SK-N-SH treated with all-trans-retinoic acid at 6 μM for 48 hours (cell line): ENCODE results near the gene UBXN2A.

ENCODE experiments used
- ATAC-seq: fragments of 200-7000 bp; cut with Tn5 transposase; 3 replicates; pipeline ENCODE4 v1.9.1; 2020; ENCODE audit warnings: mild to moderate bottlenecking, moderate library complexity
- ARNTL ChIP-seq: fragments of 450-650 bp; formaldehyde crosslinking; IDR thresholded peaks from 2 replicates; pipeline ENCODE4 v1.5.0; 2020; ENCODE audit warnings: low read depth, mild to moderate bottlenecking, moderate library complexity, borderline replicate concordance
- BACH2 ChIP-seq: fragments of 250-450 bp; sonication (Bioruptor Pico); IDR thresholded peaks from 2 replicates; pipeline ENCODE4 v1.9.0; 2021; ENCODE audit warnings: mild to moderate bottlenecking, borderline replicate concordance
- CSDC2 ChIP-seq: fragments of 250-450 bp; sonication (Bioruptor Pico); IDR thresholded peaks from 2 replicates; pipeline ENCODE4 v1.5.0; 2020; ENCODE audit warnings: mild to moderate bottlenecking, moderate library complexity
- ESRRG ChIP-seq: fragments of 250-450 bp; sonication (Bioruptor Pico); IDR thresholded peaks from 2 replicates; pipeline ENCODE4 v1.6.1; 2021; ENCODE audit warnings: mild to moderate bottlenecking
- GLIS3 ChIP-seq: fragments of 250-450 bp; sonication (Bioruptor Pico); IDR thresholded peaks from 2 replicates; pipeline ENCODE4 v1.5.0; 2020; ENCODE audit warnings: mild to moderate bottlenecking, moderate library complexity
- ISL1 ChIP-seq: fragments of 250-450 bp; sonication (Bioruptor Pico); IDR thresholded peaks from 2 replicates; pipeline ENCODE4 v2.1.2; 2022; ENCODE audit warnings: mild to moderate bottlenecking, moderate library complexity
- OSR1 ChIP-seq: fragments of 250-450 bp; sonication (Bioruptor Pico); IDR thresholded peaks from 2 replicates; pipeline ENCODE4 v1.8.0; 2022; ENCODE audit warnings: moderate library complexity, mild to moderate bottlenecking, inconsistent platforms
- PATZ1 ChIP-seq: fragments of 250-450 bp; sonication (Bioruptor Pico); IDR thresholded peaks from 2 replicates; pipeline ENCODE4 v1.8.0; 2020; ENCODE audit warnings: mild to moderate bottlenecking, moderate library complexity, borderline replicate concordance
- POU6F1 ChIP-seq: fragments of 250-450 bp; sonication (Bioruptor Pico); IDR thresholded peaks from 2 replicates; pipeline ENCODE4 v1.8.0; 2021; ENCODE audit warnings: low read depth, mild to moderate bottlenecking, moderate library complexity, borderline replicate concordance
- PPARA ChIP-seq: fragments of 250-450 bp; sonication (Bioruptor Pico); IDR thresholded peaks from 2 replicates; pipeline ENCODE4 v1.5.0; 2020; ENCODE audit warnings: mild to moderate bottlenecking, borderline replicate concordance
- RARB ChIP-seq: fragments of 250-450 bp; sonication (Bioruptor Pico); IDR thresholded peaks from 2 replicates; pipeline ENCODE4 v1.8.0; 2021; ENCODE audit warnings: mild to moderate bottlenecking, moderate library complexity
- SNAI2 ChIP-seq: fragments of 250-450 bp; sonication (Bioruptor Pico); IDR thresholded peaks from 2 replicates; pipeline ENCODE4 v1.5.0; 2020; ENCODE audit warnings: mild to moderate bottlenecking, moderate library complexity
- TCF4 ChIP-seq: fragments of 250-450 bp; sonication (Bioruptor Pico); IDR thresholded peaks from 2 replicates; pipeline ENCODE4 v1.8.0; 2021; ENCODE audit warnings: mild to moderate bottlenecking, moderate library complexity, borderline replicate concordance
- TOX ChIP-seq: fragments of 250-450 bp; sonication (Bioruptor Pico); IDR thresholded peaks from 2 replicates; pipeline ENCODE4 v1.8.0; 2021; ENCODE audit warnings: mild to moderate bottlenecking, moderate library complexity, borderline replicate concordance
- TSHZ2 ChIP-seq: fragments of 250-450 bp; sonication (Bioruptor Pico); IDR thresholded peaks from 2 replicates; pipeline ENCODE4 v1.5.0; 2020; ENCODE audit warnings: mild to moderate bottlenecking, moderate library complexity
- ZC3H10 ChIP-seq: fragments of 250-450 bp; sonication (Bioruptor Pico); IDR thresholded peaks from 2 replicates; pipeline ENCODE4 v1.5.1; 2021; ENCODE audit warnings: mild to moderate bottlenecking, moderate library complexity
- ZFP3 ChIP-seq: fragments of 250-450 bp; sonication (Bioruptor Pico); IDR thresholded peaks from 2 replicates; pipeline ENCODE4 v1.5.0; 2020; ENCODE audit warnings: mild to moderate bottlenecking, moderate library complexity
- ZFP30 ChIP-seq: fragments of 450-650 bp; formaldehyde crosslinking; IDR thresholded peaks from 2 replicates; pipeline ENCODE4 v1.5.0; 2022; ENCODE audit warnings: mild to moderate bottlenecking, moderate library complexity
- ZNF565 ChIP-seq: fragments of 450-650 bp; formaldehyde crosslinking; conservative IDR thresholded peaks from 2 replicates; pipeline ENCODE4 v1.5.0; 2020; ENCODE audit warnings: low read depth, mild to moderate bottlenecking, moderate library complexity
- ZNF70 ChIP-seq: fragments of 450-650 bp; formaldehyde crosslinking; IDR thresholded peaks from 2 replicates; pipeline ENCODE4 v1.5.0; 2020; ENCODE audit warnings: mild to moderate bottlenecking, moderate library complexity
- ZNF8 ChIP-seq: fragments of 450-650 bp; formaldehyde crosslinking; IDR thresholded peaks from 2 replicates; pipeline ENCODE4 v1.5.0; 2020; ENCODE audit warnings: mild to moderate bottlenecking, moderate library complexity
- TF ChIP-seq, protein P1 (sequence below): fragments of 250-450 bp; sonication (Bioruptor Pico); IDR thresholded peaks from 2 replicates; pipeline ENCODE4 v1.5.1; 2020; ENCODE audit warnings: low read depth, mild to moderate bottlenecking, moderate library complexity
- TF ChIP-seq, protein P2 (sequence below): fragments of 250-450 bp; sonication (Bioruptor Pico); IDR thresholded peaks from 2 replicates; pipeline ENCODE4 v1.5.1; 2021; ENCODE audit warnings: mild to moderate bottlenecking, moderate library complexity

UBXN2A gene

GRCh38 chr2:24024018-24024417, 83.8 kb downstream of the UBXN2A start (continued):
- TF ChIP-seq OSR1 (CRISPR knock-in tag) (no peak), GLIS3 (CRISPR knock-in tag) (no peak), TOX (CRISPR knock-in tag) (no peak), CSDC2 (CRISPR knock-in tag) (no peak), ZFP30 (CRISPR knock-in tag) (no peak), RARB (CRISPR knock-in tag) (no peak)

- TF ChIP-seq PPARA (no peak), ZFP30 (CRISPR knock-in tag) (no peak), POU6F1 (CRISPR knock-in tag) (no peak), ZFP3 (CRISPR knock-in tag) (no peak), ZNF8 (no peak), ARNTL (CRISPR knock-in tag) (no peak)
- TF ChIP-seq, protein P1, sequence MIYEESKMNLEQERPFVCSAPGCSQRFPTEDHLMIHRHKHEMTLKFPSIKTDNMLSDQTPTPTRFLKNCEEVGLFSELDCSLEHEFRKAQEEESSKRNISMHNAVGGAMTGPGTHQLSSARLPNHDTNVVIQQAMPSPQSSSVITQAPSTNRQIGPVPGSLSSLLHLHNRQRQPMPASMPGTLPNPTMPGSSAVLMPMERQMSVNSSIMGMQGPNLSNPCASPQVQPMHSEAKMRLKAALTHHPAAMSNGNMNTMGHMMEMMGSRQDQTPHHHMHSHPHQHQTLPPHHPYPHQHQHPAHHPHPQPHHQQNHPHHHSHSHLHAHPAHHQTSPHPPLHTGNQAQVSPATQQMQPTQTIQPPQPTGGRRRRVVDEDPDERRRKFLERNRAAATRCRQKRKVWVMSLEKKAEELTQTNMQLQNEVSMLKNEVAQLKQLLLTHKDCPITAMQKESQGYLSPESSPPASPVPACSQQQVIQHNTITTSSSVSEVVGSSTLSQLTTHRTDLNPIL (CRISPR knock-in tag), result no peak
- ATAC-seq, result no peak
Measured at GRCh38 chr2:24024996-24025663, 84.9 kb downstream of the UBXN2A start.

DNA sequence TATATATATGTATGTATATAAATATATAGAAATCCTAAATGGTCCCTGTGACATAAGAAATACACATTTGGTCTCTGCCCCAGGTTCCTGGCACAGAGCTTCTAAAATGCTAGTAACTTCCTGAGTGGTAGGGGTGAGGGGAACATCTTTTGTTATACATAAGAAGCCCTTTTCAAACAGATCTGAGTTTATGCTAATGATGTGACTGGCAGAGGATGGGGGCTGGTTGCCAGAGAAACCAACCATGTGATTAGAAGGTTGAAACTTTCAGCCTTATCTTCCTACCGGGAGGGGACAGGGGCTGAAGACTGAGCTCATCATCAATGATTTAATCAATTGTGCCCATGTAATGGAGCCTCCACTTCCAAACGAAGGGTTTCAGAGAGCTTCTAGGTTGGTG, 86.0 kb downstream of the UBXN2A start:
- TF ChIP-seq TSHZ2 (CRISPR knock-in tag) (no peak), ZC3H10 (no peak), RARB (CRISPR knock-in tag) (no peak), PPARA (no peak), SNAI2 (CRISPR knock-in tag) (no peak), POU6F1 (CRISPR knock-in tag) (no peak), CSDC2 (CRISPR knock-in tag) (no peak), ISL1 (CRISPR knock-in tag) (no peak), GLIS3 (CRISPR knock-in tag) (no peak), ZNF8 (no peak), ZFP30 (CRISPR knock-in tag) (no peak), TCF4 (no peak), ZNF565 (CRISPR knock-in tag) (no peak), PATZ1 (CRISPR knock-in tag) (no peak), ZNF70 (no peak), BACH2 (no peak), ESRRG (CRISPR knock-in tag) (no peak), OSR1 (CRISPR knock-in tag) (no peak), TOX (CRISPR knock-in tag) (no peak)
- TF ChIP-seq, protein P2, sequence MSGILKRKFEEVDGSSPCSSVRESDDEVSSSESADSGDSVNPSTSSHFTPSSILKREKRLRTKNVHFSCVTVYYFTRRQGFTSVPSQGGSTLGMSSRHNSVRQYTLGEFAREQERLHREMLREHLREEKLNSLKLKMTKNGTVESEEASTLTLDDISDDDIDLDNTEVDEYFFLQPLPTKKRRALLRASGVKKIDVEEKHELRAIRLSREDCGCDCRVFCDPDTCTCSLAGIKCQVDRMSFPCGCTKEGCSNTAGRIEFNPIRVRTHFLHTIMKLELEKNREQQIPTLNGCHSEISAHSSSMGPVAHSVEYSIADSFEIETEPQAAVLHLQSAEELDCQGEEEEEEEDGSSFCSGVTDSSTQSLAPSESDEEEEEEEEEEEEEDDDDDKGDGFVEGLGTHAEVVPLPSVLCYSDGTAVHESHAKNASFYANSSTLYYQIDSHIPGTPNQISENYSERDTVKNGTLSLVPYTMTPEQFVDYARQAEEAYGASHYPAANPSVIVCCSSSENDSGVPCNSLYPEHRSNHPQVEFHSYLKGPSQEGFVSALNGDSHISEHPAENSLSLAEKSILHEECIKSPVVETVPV (CRISPR knock-in tag), result no peak
- no peak for ATAC-seq
